ELR (cell line): ENCODE data around the gene ALPL.
"Not testable (repeated sequence)": the region's sequence is repeated elsewhere in the genome, so short reads cannot be mapped to it uniquely, and the experiment has no call there.

Experiments
- DNase-seq: peaks from one replicate; pipeline ENCODE4 v3.0.0-alpha.2; 2015; ENCODE audit warnings: low read depth

The ALPL gene

DNA sequence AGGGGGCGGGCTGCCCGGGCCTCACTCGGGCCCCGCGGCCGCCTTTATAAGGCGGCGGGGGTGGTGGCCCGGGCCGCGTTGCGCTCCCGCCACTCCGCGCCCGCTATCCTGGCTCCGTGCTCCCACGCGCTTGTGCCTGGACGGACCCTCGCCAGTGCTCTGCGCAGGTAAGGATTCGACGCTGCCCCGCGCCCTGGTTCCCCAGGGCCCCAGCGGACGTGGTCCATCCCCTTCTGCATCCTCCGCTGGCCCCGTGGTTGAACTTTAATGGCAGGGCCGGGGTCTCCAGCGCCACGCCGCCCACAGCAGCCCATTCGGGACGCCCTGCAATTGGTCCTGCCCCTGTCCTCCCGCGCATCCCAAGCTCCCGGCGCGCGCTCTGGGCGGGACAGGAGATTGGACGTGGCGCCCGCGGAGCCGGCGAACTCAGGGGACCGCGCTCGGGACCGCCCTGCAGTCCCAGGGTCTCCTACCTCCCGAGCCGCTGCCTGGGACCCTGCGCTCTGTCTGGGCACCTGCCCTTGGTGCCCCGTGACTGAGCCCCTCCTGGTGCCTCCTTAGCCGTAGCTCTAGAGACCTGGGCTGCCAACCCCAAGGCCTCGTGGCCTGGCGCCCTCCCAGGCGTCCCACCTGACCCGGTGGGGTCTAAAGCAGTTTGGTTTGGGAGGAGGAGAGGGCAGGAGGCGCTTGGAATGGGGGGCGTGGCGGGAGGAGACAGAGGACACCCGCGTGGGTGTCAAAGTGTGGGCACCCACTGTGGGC is at the start of gene ALPL:
TSS of gene ALPL (plus strand) at position 73 of the 762 bp plus-strand sequence. CDS start 44,659 bp downstream, outside the sequence.
- no peak for DNase-seq

DNA sequence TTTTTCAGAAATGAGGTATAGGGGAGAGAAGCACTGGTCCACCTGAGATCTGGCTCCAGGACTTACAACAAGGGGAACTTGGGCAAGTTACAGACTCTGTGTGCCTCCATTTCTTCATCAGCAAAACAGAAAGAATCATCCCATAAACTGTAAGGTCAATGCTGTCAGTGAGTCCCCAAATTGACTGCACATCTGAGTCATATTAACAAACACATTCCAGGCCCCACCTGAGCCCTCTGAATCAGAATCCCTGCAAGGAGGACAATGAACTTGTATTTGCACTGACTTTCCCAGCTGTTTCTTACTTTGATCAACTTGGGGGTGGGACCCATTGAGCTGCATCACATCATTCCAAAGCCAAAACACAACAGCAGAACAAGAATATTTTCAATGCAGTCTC is 44.1 kb upstream of the ALPL start:
- peak; percentile 19 for DNase-seq

DNA sequence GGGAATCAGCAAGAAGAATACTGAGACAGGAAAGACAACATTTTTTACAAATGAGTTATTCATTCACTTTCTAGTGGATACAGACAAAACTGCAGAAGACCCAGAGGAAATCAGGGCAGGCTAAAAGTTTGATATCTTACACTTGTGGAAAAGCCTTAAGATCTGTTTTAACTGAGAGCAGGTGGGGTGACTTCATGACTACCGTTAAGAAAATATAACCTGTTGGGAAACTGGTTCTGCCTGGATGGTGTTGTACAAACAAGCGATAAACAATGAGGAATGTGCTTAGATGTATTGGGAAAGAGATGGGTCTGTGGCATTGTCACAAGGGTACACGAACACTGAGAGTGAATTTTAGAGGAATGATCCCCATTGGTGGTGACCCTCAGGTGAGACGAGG is 41.3 kb upstream of the ALPL start:
- DNase-seq = not testable (repeated sequence)

DNA sequence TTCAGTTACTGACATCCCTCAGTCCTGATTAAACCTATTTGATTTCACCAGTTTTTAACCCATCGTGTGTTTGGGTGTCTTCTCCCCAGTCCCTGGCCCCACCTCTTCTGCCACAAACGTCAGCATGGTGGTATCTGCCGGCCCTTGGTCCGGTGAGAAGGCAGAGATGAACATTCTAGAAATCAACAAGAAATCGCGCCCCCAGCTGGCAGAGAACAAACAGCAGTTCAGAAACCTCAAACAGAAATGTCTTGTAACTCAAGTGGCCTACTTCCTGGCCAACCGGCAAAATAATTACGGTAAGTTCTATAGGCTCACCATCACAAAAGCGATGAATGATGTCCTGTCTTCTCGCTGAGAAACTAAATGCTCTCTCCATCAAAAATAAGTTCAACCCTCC is 40.6 kb upstream of the ALPL start:
- DNase-seq = peak; percentile 50

DNA sequence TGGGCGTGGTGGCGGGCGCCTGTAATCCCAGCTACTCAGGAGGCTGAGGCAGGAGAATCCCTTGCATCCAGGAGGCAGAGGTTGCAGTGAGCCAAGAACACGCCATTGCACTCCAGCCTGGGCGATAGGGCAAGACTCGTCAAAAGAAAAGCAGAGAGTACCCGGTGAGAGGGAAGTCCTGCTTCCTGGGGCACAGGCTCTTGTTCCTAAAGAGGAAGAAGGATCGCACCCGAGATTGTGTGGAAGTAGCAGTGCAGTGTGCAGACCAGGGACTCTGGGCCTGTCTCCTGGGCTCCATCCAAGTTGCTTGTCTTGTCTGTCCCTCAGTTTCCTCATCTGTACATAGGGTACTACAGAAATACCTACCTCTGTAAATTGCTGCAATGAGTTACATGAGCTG is 39.6 kb upstream of the ALPL start:
- no peak for DNase-seq

DNA sequence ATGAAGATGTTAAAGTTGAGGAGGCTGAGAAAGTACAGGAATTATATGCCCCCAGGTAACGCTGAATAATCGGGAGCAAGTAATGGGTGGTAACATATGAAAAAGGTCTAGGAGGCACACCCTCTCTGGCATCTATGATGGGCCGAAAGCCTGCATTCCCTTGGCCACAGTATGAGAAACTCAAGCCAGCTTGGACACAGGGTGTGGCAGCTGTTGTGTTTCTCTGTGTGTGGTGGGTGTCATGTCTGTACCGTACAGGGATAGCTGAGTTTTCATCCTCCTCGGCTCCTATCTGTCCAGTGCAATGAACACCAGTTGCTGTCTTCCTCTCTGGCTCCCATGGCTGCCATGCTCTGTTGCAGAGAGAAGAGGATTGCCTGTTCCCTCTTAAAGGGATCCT is 36.4 kb upstream of the ALPL start:
- DNase-seq = no peak

DNA sequence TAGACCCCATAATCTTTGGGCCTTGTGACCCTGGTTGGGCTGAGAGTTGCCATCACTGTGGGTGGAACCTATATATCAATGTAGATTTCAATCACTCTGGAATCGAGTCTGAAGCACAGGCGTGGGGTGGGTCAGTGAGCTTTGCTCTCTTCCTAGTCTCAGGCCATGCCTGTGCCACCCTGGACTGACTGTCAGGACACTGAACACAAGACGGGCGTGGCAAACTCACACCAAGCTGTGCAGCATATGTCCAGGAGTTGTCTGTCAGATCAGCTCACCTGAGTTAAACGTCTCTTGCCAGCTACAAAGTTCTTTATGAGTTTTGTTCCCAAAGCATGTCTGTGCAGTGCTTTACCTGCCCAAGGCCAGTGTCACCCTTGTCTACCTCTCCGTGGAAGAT is 30.9 kb upstream of the ALPL start:
- no peak for DNase-seq

DNA sequence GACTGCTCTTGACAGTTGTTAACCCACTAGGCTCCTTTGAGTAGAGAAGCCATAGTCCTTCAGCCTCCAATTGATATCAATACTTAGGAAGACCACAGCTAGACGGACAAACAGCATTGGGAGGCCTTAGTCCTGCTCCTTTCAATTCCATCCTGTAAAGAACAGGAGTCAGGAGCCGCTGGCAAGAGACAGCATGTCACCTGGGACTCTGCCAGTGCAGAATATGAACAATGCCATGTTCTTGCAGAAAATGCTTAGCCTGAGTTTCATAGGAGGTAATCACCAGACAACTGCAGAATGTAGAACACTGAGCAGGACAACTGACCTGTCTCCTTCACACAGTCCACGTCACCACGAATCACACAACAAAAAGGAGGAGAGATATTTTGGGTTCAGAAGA is 25.3 kb upstream of the ALPL start:
- DNase-seq = not testable (repeated sequence)

DNA sequence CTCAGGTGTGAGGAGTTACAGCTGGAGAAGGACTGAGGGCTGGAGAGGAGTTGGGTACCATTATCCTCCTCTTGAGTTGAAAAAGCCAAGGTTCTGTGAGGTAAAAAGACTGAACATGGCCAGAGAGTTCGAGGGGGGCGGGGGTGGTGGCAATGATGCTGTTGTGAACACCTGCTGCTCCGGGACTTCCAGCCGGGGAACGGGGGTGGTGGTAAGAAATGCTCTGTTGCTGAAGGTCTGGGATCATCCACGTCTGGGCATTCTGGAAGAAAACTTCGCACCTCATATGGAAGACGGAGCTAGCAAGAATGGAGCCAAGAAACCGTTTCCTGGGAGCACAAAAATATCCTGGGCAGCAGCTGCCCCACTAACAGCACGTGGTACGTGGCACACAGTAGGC is 20.1 kb upstream of the ALPL start:
- no peak for DNase-seq

DNA sequence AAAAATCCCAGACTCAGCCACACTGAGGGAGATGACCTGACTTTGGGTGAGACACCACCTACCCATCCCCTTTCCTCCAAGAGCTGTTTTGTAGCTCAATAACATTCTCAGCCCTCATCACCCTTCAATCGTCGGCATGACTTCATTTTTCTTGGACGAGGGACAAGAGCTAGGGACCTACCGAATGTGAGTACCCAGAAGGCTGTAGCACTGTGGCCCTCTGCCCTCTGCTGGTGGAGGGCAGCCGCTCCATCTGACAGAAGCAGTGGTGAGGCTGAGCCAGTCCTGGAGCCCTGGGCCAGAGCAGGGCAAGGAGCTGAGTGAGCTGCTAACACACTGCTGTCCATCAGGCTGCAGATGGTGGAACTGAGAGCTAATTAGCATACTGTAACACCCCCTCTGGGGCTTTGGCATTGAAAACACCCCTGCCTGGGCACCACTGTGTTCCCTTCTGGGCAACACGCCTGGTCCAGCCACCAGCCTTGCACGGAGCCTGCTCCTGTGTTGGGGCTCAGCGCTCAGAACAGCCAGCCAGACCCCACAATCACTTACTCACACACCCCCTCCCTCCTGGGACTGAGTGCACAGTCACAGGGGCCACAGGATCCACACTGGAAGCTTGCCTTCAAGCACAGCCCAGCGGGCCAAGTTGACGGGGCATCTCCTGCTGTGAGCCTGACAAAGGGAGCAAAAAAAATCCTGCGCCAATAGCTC is 18.3 kb upstream of the ALPL start:
- DNase-seq = peak; percentile 78

DNA sequence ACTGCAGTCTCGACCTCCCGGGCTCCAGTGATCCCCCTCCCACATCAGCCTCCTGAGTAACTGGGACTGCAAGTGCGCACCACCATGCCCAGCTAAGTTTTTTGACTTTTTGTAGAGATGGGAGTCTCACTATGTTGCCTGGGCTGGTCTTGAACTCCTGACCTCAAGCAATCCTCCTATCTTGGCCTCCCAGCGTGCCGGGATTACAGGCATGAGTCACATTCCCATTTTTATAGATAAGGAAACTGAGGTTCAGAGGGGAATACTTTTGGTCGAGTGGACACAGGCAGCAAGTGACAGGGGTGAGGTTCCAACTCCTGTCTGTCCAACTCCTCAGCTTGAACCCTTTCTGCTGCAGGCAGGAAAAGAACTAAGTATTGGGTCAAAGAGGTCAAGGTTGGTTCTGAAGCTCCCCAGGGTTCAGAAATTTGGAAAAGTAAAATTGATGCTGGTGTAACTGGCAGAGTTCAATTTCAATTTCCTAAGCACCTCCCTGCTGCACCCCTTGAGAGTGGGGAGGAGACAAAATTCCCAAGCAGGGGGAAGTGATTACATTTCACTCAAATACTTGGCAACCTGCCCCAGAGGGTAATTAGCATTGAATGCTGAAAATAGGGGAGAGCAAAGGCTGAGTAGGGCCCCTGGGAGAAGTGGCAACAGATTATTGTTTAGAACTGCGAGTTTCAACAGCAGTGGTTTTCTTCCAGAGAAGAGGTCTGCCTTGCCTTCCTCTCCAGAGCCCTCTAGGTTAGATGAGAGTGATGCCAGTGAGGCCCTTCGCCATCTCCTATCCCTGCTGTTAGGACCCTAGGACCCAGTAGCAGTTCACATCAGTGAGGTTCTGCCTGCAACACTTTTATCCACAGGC is 17.5 kb upstream of the ALPL start:
- DNase-seq = no peak

DNA sequence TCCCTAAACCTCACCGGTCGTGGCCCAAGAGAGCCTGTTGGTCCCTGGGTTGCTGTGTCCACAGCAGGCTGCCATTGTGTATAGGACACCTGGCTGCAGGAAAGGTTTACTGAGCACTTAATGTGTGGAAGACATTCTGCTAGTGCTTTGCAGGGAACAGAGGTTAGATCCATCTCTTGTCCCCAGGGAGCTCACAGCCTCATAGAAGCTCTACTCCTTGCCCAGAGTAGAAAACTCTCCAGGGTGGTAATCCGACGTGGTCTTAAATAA is 16.9 kb upstream of the ALPL start:
- no peak for DNase-seq

DNA sequence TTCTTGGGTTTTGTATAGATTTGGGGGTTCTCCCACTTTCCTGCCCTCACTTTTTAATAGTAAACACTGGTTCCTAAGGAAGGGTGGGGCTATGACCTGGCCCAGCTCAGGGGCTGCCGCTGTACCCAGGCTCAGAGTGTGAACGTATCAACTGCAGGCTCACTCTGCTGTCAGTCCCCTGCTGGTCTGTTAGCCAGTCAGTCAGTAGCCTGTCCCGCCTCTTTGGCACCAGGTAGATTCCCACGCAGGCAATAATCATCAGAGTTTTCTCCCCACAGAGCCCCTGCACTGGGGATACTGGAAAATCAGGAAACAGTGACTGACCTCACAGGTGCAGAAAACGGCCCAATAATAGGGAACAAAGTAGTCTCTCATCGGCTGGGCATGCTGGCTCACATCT is 15.0 kb upstream of the ALPL start:
- no peak for DNase-seq

DNA sequence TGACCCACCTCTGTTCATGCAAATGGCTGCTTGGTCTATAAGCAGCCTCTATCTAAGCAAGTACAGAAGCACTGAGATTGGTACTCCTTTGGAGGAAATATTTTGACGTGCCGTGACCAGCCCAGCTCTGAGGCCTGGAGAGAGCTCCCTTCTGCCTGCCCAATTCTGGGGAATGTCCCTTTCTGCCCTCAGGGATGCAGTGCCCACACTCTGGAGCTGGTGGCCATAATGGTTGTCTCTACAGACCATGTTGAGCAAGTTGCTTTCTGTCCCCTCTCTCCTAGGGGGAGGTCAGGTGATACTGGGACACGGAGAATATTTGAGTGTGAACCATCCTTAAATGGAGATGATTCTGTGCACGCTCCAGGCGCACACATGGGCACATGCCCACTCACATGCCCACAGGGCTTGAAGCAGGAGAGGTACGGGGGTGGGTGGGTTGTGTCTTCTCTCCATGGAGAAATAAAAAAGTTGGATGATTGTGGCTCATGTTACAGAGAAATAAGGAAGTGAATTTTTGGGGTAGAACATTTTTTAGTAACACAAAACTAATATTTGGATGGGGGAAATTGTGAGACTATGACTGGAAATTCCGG is 13.9 kb upstream of the ALPL start:
- DNase-seq = no peak

DNA sequence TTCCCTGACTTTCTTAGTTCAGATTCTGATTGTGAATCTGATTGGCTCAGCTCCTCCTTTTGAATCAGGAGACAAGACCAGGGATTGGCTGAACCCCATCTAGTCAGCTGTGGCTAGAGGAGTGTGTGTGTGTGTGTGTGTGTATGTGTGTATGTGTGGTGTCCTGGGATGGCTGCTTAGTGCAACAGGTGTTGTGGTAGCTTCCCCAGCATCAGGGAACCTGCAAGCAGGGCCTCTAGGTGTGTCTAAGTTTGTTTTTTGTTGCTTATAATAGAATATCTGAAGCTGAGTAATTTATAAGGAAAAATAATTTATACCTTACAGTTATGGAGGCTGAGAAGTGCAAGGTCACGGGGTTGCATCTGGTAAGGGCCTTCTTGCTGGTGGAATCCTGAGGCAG is 13.2 kb upstream of the ALPL start:
- DNase-seq = no peak

DNA sequence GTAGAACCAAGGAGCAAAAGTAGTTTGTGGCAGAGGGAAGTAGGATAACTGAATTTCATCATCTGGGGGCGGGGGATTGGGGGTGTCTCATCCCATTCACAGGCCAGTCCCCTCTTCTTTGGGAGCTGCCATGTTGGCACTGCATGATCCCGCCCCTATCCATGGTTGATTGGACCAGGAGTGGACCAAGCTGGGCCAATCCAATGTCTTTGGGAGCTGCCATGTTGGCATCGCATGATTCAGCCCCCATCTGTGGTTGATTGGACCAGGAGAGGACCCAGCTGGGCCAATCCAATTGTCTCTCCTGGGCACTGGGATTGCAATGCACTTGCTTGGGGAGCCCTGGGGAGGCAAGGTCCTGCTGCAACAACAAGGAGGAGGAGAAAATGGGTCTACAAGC is 12.3 kb upstream of the ALPL start:
- DNase-seq = no peak

DNA sequence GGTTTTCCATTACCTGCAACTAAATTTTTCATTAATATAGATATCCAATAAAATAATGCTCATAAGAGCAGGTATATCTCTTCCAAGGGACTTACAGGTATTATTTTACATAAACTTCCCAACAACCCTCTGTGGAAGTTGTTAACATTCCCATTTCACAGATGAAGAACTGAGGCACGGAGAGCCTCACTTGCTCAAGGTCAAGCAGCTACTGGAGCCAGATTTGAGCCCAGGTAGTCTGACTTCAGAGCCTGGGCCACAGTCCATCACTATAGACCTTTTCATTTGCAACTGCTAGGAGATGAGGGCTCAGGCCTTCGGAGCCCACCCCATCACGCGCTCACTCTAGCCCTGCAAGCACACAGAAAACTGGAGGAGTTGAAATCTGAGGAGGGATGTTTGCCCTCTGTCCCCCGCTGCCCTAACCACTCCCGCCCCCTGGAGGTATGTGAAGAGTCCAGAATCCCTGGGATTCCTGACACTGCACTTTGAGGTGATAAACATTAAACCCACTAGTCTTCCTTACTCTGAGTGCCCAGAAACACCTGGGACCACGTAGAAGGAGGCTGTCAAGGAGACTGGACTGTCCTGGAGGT is 11.7 kb upstream of the ALPL start:
- peak; percentile 10 for DNase-seq

DNA sequence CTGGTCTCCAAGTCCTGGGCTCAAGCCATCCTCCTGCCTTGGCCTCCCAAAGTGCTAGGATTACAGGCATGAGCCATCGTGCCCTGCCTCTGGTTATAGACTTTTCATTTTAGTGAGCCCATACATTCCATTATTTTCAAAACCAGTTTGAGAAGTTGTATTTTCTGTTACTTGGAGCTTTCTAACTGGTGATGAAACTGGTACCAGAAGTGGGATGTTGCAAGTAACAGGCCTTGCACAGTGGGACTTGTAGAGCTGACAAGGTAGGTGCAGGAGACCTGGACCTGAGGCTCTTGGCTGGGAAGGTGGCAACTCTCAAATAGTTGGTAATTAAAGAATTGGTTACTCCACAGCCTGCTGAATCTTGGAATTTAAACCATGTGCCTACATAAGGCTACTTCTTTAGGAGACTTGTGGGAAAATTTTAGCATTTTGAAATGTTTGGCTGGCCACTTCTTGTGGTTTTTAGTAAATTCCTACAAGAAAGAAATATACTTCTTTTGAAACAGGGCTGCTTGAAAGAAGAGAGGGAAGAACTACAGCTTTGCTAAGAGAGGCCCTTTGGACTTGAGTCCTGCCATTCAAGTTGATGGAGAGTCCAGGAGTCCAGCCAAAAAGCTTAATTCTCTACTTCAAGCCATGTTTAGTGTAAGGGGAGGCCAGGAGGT is 9.8 kb upstream of the ALPL start:
- DNase-seq = no peak

DNA sequence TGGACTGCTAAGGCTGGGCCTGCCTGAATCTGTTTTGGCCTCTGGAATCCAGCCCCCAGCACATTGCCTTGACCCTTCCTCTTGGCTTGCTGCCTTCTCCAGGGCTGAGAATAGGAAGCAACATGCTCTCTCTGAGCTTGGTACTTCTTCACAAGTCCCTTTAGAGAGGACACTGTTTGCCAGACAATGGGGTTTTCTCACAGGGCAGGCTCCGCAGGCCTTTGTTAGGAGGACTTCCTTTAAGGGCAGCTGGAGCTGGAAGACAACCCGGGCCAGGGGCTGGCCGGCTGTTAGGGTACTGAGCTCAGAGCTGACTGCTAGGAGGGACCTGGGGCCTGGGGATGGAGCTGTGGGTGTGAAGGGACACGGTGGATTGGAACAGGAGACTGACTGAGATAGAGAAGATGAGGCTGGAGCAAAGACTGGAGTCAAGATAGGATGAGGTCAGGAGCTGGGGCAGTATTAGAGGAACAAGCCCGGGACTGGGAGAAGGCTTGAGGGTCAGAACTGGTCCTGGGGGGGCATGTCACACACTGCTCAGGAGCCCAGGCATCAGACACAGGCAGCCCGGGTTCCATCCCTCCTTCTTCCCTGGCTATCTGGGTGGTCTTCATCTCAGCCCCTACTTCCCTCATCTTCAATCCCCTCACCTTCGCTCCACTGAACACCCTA is 5.4 kb upstream of the ALPL start:
- no peak for DNase-seq

DNA sequence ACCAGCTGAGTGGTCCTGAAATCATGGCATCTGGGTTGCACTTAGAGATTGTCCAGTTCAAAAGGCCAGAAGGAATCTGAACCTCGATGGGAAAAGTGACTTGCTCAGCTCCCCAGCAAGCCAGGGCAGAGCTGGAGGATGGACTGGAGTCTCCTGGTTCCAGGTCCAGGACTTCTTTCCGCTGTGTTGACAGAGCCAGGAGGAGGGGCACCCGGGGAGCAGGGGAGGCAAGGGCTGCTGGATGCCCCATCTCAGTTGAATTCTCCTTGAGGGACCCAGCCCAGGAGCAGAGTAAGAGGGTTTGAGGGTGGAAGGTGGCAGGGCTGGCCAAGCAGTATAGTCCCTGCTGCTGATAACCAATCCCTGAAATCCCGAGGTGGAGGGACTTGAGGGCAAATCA is 2.4 kb upstream of the ALPL start:
- DNase-seq = no peak
